HEK293 (cell line): Measurements from ENCODE around the gene CHST3.

Source experiments
- BCL6B ChIP-seq: fragments of 450-650 bp; formaldehyde crosslinking; IDR thresholded peaks from 2 replicates; pipeline ENCODE4 v1.5.1; 2017; ENCODE audit warnings: missing biosample characterization, missing genetic modification characterization
- HOXC10 ChIP-seq: sonication (generic); formaldehyde crosslinking; IDR thresholded peaks from 2 replicates; pipeline ENCODE4 v1.8.1; 2023; ENCODE audit warnings: mild to moderate bottlenecking, missing genetic modification reagents
- MZF1 ChIP-seq: fragments of 450-650 bp; formaldehyde crosslinking; IDR thresholded peaks from 2 replicates; pipeline ENCODE4 v1.5.1; 2017; ENCODE audit warnings: missing biosample characterization, missing genetic modification characterization, borderline replicate concordance
- PATZ1 ChIP-seq: fragments of 450-650 bp; formaldehyde crosslinking; IDR thresholded peaks from 2 replicates; pipeline ENCODE4 v1.5.1; 2016; ENCODE audit warnings: missing biosample characterization, missing genetic modification characterization
- SETDB1 ChIP-seq: IDR thresholded peaks from one replicate; pipeline ENCODE4 v1.6.1; 2017; ENCODE audit warnings: mild to moderate bottlenecking, low read length, moderate library complexity, mixed read lengths; ENCODE audit not compliant: insufficient read length
- SP2 ChIP-seq: fragments of 450-650 bp; formaldehyde crosslinking; IDR thresholded peaks from 2 replicates; pipeline ENCODE4 v1.5.1; 2016; ENCODE audit warnings: missing biosample characterization, missing genetic modification characterization
- SP3 ChIP-seq: fragments of 450-650 bp; formaldehyde crosslinking; IDR thresholded peaks from 2 replicates; pipeline ENCODE4 v1.5.1; 2016; ENCODE audit warnings: missing biosample characterization, missing genetic modification characterization
- SP7 ChIP-seq: fragments of 450-650 bp; formaldehyde crosslinking; IDR thresholded peaks from 2 replicates; pipeline ENCODE4 v1.5.1; 2016; ENCODE audit warnings: missing biosample characterization, missing genetic modification characterization
- TRIM28 ChIP-seq: IDR thresholded peaks from 2 replicates; pipeline ENCODE4 v1.6.1; 2011; ENCODE audit warnings: low read length, control low read depth, borderline replicate concordance
- ZBTB20 ChIP-seq: fragments of 450-650 bp; formaldehyde crosslinking; IDR thresholded peaks from 2 replicates; pipeline ENCODE4 v1.5.1; 2016; ENCODE audit warnings: missing biosample characterization, missing genetic modification characterization
- ZBTB7A ChIP-seq: fragments of 450-650 bp; formaldehyde crosslinking; IDR thresholded peaks from 2 replicates; pipeline ENCODE4 v1.5.1; 2016; ENCODE audit warnings: low read depth, missing biosample characterization, missing genetic modification characterization
- ZNF10 ChIP-seq: fragments of 450-650 bp; formaldehyde crosslinking; IDR thresholded peaks from 2 replicates; pipeline ENCODE4 v1.5.1; 2017; ENCODE audit warnings: missing biosample characterization, missing genetic modification characterization
- ZNF133 ChIP-seq: fragments of 450-650 bp; formaldehyde crosslinking; IDR thresholded peaks from 2 replicates; pipeline ENCODE4 v1.5.1; 2016; ENCODE audit warnings: missing biosample characterization, missing genetic modification characterization
- ZNF16 ChIP-seq: fragments of 450-650 bp; formaldehyde crosslinking; IDR thresholded peaks from 2 replicates; pipeline ENCODE4 v1.5.1; 2016; ENCODE audit warnings: low read depth, missing biosample characterization, missing genetic modification characterization
- ZNF174 ChIP-seq: fragments of 450-650 bp; formaldehyde crosslinking; IDR thresholded peaks from 2 replicates; pipeline ENCODE4 v1.5.0; 2017; ENCODE audit warnings: missing biosample characterization, mild to moderate bottlenecking, missing genetic modification characterization
- ZNF18 ChIP-seq: fragments of 450-650 bp; formaldehyde crosslinking; IDR thresholded peaks from 2 replicates; pipeline ENCODE4 v1.5.1; 2016; ENCODE audit warnings: missing biosample characterization, missing genetic modification characterization
- ZNF184 ChIP-seq: fragments of 450-650 bp; IDR thresholded peaks from 2 replicates; pipeline ENCODE4 v1.5.1; 2018; ENCODE audit warnings: missing biosample characterization, mild to moderate bottlenecking, missing genetic modification characterization
- ZNF2 ChIP-seq: fragments of 450-650 bp; formaldehyde crosslinking; IDR thresholded peaks from 2 replicates; pipeline ENCODE4 v1.5.1; 2016; ENCODE audit warnings: missing biosample characterization, missing genetic modification characterization
- ZNF223 ChIP-seq: fragments of 450-650 bp; formaldehyde crosslinking; IDR thresholded peaks from 2 replicates; pipeline ENCODE4 v1.5.1; 2016; ENCODE audit warnings: missing biosample characterization, missing genetic modification characterization
- ZNF302 ChIP-seq: fragments of 450-650 bp; formaldehyde crosslinking; IDR thresholded peaks from 2 replicates; pipeline ENCODE4 v1.5.1; 2016; ENCODE audit warnings: missing biosample characterization, missing genetic modification characterization, low read depth
- ZNF311 ChIP-seq: fragments of 450-650 bp; formaldehyde crosslinking; IDR thresholded peaks from 2 replicates; pipeline ENCODE4 v1.5.1; 2017; ENCODE audit warnings: missing biosample characterization, missing genetic modification characterization, borderline replicate concordance
- ZNF404 ChIP-seq: fragments of 450-650 bp; formaldehyde crosslinking; IDR thresholded peaks from 2 replicates; pipeline ENCODE4 v1.5.1; 2017; ENCODE audit warnings: missing biosample characterization, missing genetic modification characterization
- ZNF423 ChIP-seq: fragments of 450-650 bp; formaldehyde crosslinking; IDR thresholded peaks from 2 replicates; pipeline ENCODE4 v1.5.1; 2016; ENCODE audit warnings: missing biosample characterization, missing genetic modification characterization
- ZNF433 ChIP-seq: fragments of 450-650 bp; formaldehyde crosslinking; IDR thresholded peaks from 2 replicates; pipeline ENCODE4 v1.5.1; 2016; ENCODE audit warnings: missing biosample characterization, missing genetic modification characterization, low read depth
- ZNF473 ChIP-seq: fragments of 450-650 bp; formaldehyde crosslinking; IDR thresholded peaks from 2 replicates; pipeline ENCODE4 v1.5.1; 2017; ENCODE audit warnings: missing biosample characterization, missing genetic modification characterization
- ZNF510 ChIP-seq: fragments of 450-650 bp; formaldehyde crosslinking; IDR thresholded peaks from 2 replicates; pipeline ENCODE4 v1.5.1; 2018; ENCODE audit warnings: mild to moderate bottlenecking, missing genetic modification characterization, missing biosample characterization; ENCODE audit not compliant: insufficient replicate concordance
- ZNF580 ChIP-seq: fragments of 450-650 bp; formaldehyde crosslinking; IDR thresholded peaks from 2 replicates; pipeline ENCODE4 v1.5.1; 2016; ENCODE audit warnings: missing biosample characterization, missing genetic modification characterization
- ZNF629 ChIP-seq: fragments of 450-650 bp; formaldehyde crosslinking; IDR thresholded peaks from 2 replicates; pipeline ENCODE4 v1.5.1; 2017; ENCODE audit warnings: missing biosample characterization, missing genetic modification characterization
- ZNF645 ChIP-seq: fragments of 450-650 bp; formaldehyde crosslinking; IDR thresholded peaks from 2 replicates; pipeline ENCODE4; 2016; ENCODE audit warnings: missing biosample characterization, missing genetic modification characterization
- ZNF701 ChIP-seq: fragments of 450-650 bp; formaldehyde crosslinking; IDR thresholded peaks from 2 replicates; pipeline ENCODE4 v1.5.1; 2016; ENCODE audit warnings: missing biosample characterization, missing genetic modification characterization
- ZNF704 ChIP-seq: fragments of 450-650 bp; formaldehyde crosslinking; IDR thresholded peaks from 2 replicates; pipeline ENCODE4 v1.5.1; 2016; ENCODE audit warnings: missing biosample characterization, missing genetic modification characterization
- ZNF707 ChIP-seq: fragments of 450-650 bp; formaldehyde crosslinking; IDR thresholded peaks from 2 replicates; pipeline ENCODE4 v1.5.1; 2016; ENCODE audit warnings: missing biosample characterization, missing genetic modification characterization
- ZNF747 ChIP-seq: fragments of 450-650 bp; formaldehyde crosslinking; IDR thresholded peaks from 2 replicates; pipeline ENCODE4 v1.5.1; 2016; ENCODE audit warnings: missing biosample characterization, missing genetic modification characterization
- ZNF785 ChIP-seq: fragments of 450-650 bp; formaldehyde crosslinking; IDR thresholded peaks from 2 replicates; pipeline ENCODE4 v1.5.1; 2016; ENCODE audit warnings: missing biosample characterization, missing genetic modification characterization
- ZNF830 ChIP-seq: fragments of 450-650 bp; IDR thresholded peaks from 2 replicates; pipeline ENCODE4 v1.5.0; 2018; ENCODE audit warnings: missing biosample characterization, missing genetic modification characterization, low read depth, mild to moderate bottlenecking, moderate library complexity

CHST3 gene

GRCh38 chr10:71964743-71965515, 734 bp downstream of the CHST3 start (continued):
- TF ChIP-seq ZNF785 (tag by site-specific recombination) (no peak), ZNF404 (tag by site-specific recombination) (no peak), SP2 (tag by site-specific recombination) (no peak; the same call in 1 of the 2 replicates), BCL6B (tag by site-specific recombination) (no peak), ZNF184 (tag by site-specific recombination) (no peak), SP3 (tag by site-specific recombination) (peak; percentile 44), HOXC10 (no peak; the same call in 1 of the 2 replicates), ZNF2 (tag by site-specific recombination) (peak; percentile 85), ZNF473 (no peak), ZNF510 (tag by site-specific recombination) (no peak), SETDB1 (no peak), PATZ1 (tag by site-specific recombination) (peak; percentile 89), ZNF704 (tag by site-specific recombination) (no peak), SP7 (tag by site-specific recombination) (peak; percentile 66), ZNF223 (tag by site-specific recombination) (no peak), ZNF707 (no peak), ZNF18 (tag by site-specific recombination) (peak; percentile 93), ZNF701 (tag by site-specific recombination) (no peak), ZNF830 (tag by site-specific recombination) (no peak), ZNF645 (tag by site-specific recombination) (0 out of 2 replicates have a peak, but pooled peaks have one; percentile 3), TRIM28 (no peak), ZNF133 (no peak), MZF1 (tag by site-specific recombination) (no peak), ZNF423 (tag by site-specific recombination) (no peak), ZNF311 (tag by site-specific recombination) (no peak), ZNF747 (tag by site-specific recombination) (no peak), ZNF302 (no peak), ZNF10 (tag by site-specific recombination) (no peak; the same call in 1 of the 2 replicates), ZBTB20 (tag by site-specific recombination) (peak; percentile 99), ZBTB7A (tag by site-specific recombination) (no peak), ZNF433 (no peak), ZNF629 (no peak; the same call in 1 of the 2 replicates), ZNF174 (no peak), ZNF580 (0 out of 2 replicates have a peak, but pooled peaks have one; percentile 25), ZNF16 (tag by site-specific recombination) (no peak)
